DOHH2 (cell line): Measurements from ENCODE around the gene PEAK1.

Experiments used
- H3F3A ChIP-seq: fragments of 200-600 bp; sonication (generic), shearing (Covaris generic); 2 replicates; pipeline ENCODE4 v1.6.0; 2016; ENCODE audit warnings: antibody characterized with exemption, mild to moderate bottlenecking; ENCODE audit not compliant: control insufficient read depth, insufficient read depth
- H3K27ac ChIP-seq: fragments of 200-600 bp; sonication (generic); 2 replicates; pipeline ENCODE4 v1.5.1; 2014; ENCODE audit warnings: low read depth, mild to moderate bottlenecking, low read length, moderate library complexity
- H3K27me3 ChIP-seq: fragments of 200-600 bp; sonication (generic); 2 replicates; pipeline ENCODE4 v1.6.1; 2014; ENCODE audit warnings: mild to moderate bottlenecking, low read length, mixed read lengths; ENCODE audit not compliant: control insufficient read depth
- H3K36me3 ChIP-seq: fragments of 200-600 bp; sonication (generic); 2 replicates; pipeline ENCODE4 v1.6.1; 2014; ENCODE audit warnings: mild to moderate bottlenecking, low read length, moderate library complexity, mixed read lengths; ENCODE audit not compliant: control insufficient read depth
- H3K4me1 ChIP-seq: fragments of 200-600 bp; sonication (generic); 2 replicates; pipeline ENCODE4 v1.6.1; 2014; ENCODE audit warnings: mild to moderate bottlenecking, low read length, mixed read lengths; ENCODE audit not compliant: control insufficient read depth
- H3K4me2 ChIP-seq: fragments of 200-600 bp; sonication (generic); 2 replicates; pipeline ENCODE4 v1.6.0; 2014; ENCODE audit warnings: mild to moderate bottlenecking, low read length, moderate library complexity
- H3K4me3 ChIP-seq: fragments of 200-600 bp; sonication (generic); 2 replicates; pipeline ENCODE4 v1.5.1; 2014; ENCODE audit warnings: mild to moderate bottlenecking, low read length, mixed read lengths
- H3K79me2 ChIP-seq: fragments of 200-600 bp; sonication (generic); 2 replicates; pipeline ENCODE4 v1.6.1; 2014; ENCODE audit warnings: mild to moderate bottlenecking, low read length, mixed read lengths; ENCODE audit not compliant: control insufficient read depth
- H3K9me2 ChIP-seq: fragments of 200-600 bp; sonication (generic); replicated peaks from 2 replicates; pipeline ENCODE4 v1.6.1; 2014; ENCODE audit warnings: mild to moderate bottlenecking, low read length, mixed read lengths; ENCODE audit not compliant: control insufficient read depth
- H3K9me3 ChIP-seq: fragments of 200-600 bp; sonication (generic); 2 replicates; pipeline ENCODE4 v1.6.1; 2014; ENCODE audit warnings: antibody characterized with exemption, low read length, mixed read lengths; ENCODE audit not compliant: control insufficient read depth, insufficient read depth
- H4K20me1 ChIP-seq: fragments of 200-600 bp; sonication (generic); 2 replicates; pipeline ENCODE4 v1.6.0; 2014; ENCODE audit warnings: low read depth, mild to moderate bottlenecking, antibody characterized with exemption, low read length, moderate library complexity; ENCODE audit not compliant: control insufficient read depth, insufficient read depth
- EZH2phosphoT487 ChIP-seq: fragments of 200-600 bp; sonication (generic); IDR thresholded peaks from 2 replicates; pipeline ENCODE4 v1.6.1; 2017; ENCODE audit warnings: borderline replicate concordance, mild to moderate bottlenecking, antibody characterized with exemption, low read length, moderate library complexity, mixed read lengths
- TF ChIP-seq, protein P1 (sequence below): fragments of 200-600 bp; sonication (generic); IDR thresholded peaks from one replicate; pipeline ENCODE4 v1.5.1; 2014; ENCODE audit warnings: antibody characterized with exemption, mild to moderate bottlenecking, low read depth, low read length; ENCODE audit not compliant: poor library complexity, severe bottlenecking

Gene PEAK1

DNA sequence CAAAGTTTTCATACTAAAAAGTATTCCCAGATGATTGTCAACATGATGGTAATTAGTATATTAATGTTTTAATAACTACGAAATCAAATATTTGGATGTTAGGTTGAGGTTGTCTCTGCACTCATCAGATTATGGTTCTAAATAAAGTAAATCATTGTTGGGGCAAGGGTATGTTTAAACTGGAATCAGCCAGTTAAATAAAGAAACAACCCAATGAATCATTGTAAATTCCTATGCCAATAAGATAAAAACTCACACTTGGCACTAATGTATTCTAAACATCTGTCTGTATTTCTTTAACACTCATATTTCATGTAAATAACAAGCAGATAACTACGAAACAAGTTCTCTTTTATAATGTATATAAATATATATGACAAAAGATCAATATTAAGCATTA is 92.7 kb downstream of the PEAK1 start:
- no peaks in the 10 kb centered on the region for H3K9me2 ChIP-seq
- no peaks in the 10 kb centered on the region for H3K9me3 ChIP-seq
- H3K79me2 ChIP-seq, result no peaks in the 10 kb centered on the region
- no peak overlapping the region for H3K4me2 ChIP-seq
- no peak overlapping the region for H3K4me3 ChIP-seq
- no peaks in the 10 kb centered on the region for H3K4me1 ChIP-seq
- H3K36me3 ChIP-seq, result no peaks in the 10 kb centered on the region
- H3K27ac ChIP-seq, result no peak overlapping the region
- no peaks in the 10 kb centered on the region for H3F3A ChIP-seq
- TF ChIP-seq EZH2phosphoT487, result no peak
- TF ChIP-seq, protein P1, sequence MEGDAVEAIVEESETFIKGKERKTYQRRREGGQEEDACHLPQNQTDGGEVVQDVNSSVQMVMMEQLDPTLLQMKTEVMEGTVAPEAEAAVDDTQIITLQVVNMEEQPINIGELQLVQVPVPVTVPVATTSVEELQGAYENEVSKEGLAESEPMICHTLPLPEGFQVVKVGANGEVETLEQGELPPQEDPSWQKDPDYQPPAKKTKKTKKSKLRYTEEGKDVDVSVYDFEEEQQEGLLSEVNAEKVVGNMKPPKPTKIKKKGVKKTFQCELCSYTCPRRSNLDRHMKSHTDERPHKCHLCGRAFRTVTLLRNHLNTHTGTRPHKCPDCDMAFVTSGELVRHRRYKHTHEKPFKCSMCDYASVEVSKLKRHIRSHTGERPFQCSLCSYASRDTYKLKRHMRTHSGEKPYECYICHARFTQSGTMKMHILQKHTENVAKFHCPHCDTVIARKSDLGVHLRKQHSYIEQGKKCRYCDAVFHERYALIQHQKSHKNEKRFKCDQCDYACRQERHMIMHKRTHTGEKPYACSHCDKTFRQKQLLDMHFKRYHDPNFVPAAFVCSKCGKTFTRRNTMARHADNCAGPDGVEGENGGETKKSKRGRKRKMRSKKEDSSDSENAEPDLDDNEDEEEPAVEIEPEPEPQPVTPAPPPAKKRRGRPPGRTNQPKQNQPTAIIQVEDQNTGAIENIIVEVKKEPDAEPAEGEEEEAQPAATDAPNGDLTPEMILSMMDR, result no peak
- no peaks in the 10 kb centered on the region for H4K20me1 ChIP-seq
- H3K27me3 ChIP-seq, result no peaks in the 10 kb centered on the region

DNA sequence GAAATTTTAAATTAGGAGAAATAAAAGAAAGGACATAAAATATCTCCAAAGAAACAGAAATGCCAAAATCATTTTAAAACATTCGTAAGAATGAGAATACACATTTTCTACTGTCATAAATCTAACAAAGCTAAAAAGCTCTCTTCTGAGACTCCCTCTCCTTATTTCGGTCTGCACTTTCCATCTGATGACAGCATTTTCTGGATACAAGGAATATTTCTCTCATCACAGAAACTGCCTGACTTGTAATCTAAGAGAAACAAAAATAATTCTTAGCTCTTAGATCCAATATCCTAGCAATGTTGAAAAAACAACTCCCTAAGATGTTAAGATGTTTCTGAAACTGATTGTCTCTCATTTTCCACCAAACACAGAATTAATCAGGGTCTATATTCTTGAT is 93.5 kb downstream of the PEAK1 start:
- Histone ChIP-seq H3K27ac (no peak overlapping the region), H3K4me1 (no peaks in the 10 kb centered on the region), H3K36me3 (no peaks in the 10 kb centered on the region), H3K79me2 (no peaks in the 10 kb centered on the region), H3K4me2 (no peak overlapping the region), H3K4me3 (no peak overlapping the region), H3K27me3 (no peaks in the 10 kb centered on the region), H3K9me2 (no peaks in the 10 kb centered on the region), H4K20me1 (no peaks in the 10 kb centered on the region), H3F3A (no peaks in the 10 kb centered on the region), H3K9me3 (no peaks in the 10 kb centered on the region)
- no peak for TF ChIP-seq EZH2phosphoT487
- TF ChIP-seq, protein P1, result no peak

DNA sequence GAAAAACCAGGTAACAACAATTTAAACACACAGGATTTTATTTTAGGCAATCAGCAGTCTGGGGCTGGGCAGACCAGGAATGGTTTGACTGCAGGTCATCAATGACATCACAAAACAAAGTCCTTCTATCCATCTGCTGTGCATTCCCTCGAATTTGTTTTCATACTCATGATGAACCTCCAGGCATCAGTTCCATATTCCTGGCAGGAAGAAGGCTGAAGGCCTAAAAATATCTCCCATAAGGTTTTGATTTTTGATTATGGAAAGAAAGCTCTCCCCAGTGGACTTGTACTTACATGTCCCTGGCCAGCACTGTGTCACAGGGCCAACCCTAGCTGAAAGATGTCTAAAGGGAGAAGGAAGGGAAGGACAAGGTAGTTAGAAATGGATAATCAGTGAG is 107.4 kb downstream of the PEAK1 start:
- H4K20me1 ChIP-seq, result no peaks in the 10 kb centered on the region
- H3K9me2 ChIP-seq, result no peaks in the 10 kb centered on the region
- H3K36me3 ChIP-seq, result no peaks in the 10 kb centered on the region
- H3K4me1 ChIP-seq, result peaks cover 9% of the 10 kb centered on the region
- H3F3A ChIP-seq, result no peaks in the 10 kb centered on the region
- H3K9me3 ChIP-seq, result no peaks in the 10 kb centered on the region
- H3K27me3 ChIP-seq, result no peaks in the 10 kb centered on the region
- TF ChIP-seq EZH2phosphoT487, result no peak
- TF ChIP-seq, protein P1, result no peak
- H3K79me2 ChIP-seq, result no peaks in the 10 kb centered on the region
- no peak overlapping the region for H3K4me3 ChIP-seq
- no peak overlapping the region for H3K4me2 ChIP-seq
- no peak overlapping the region for H3K27ac ChIP-seq
